Duodenal mucosa (tissue), 2 donors: ENCODE results near the gene RBBP5.

ENCODE experiments used
- H3K27ac ChIP-seq: one replicate; pipeline ENCODE4 v1.7.0; 2013; ENCODE audit warnings: low read depth, low read length
- H3K27me3 ChIP-seq, 2 donors: one replicate each; pipeline ENCODE4 v1.7.0; 2013; ENCODE audit warnings: low read length in 2 of 2, control low read depth in 1 of 2; ENCODE audit not compliant: insufficient read depth in 2 of 2, control insufficient read depth in 1 of 2
- H3K36me3 ChIP-seq, 2 donors: one replicate each; pipeline ENCODE4 v1.7.0; 2013; ENCODE audit warnings: low read length in 2 of 2, control low read depth in 1 of 2; ENCODE audit not compliant: insufficient read depth in 2 of 2, control insufficient read depth in 1 of 2
- H3K4me1 ChIP-seq, 2 donors: one replicate each; pipeline ENCODE4 v1.7.0; 2013; ENCODE audit warnings: low read length in 2 of 2, control low read depth in 1 of 2; ENCODE audit not compliant: insufficient read depth in 2 of 2, control insufficient read depth in 1 of 2
- H3K4me3 ChIP-seq, 2 donors: one replicate each; pipeline ENCODE4 v1.7.0; 2013; ENCODE audit warnings: low read length in 2 of 2, low read depth in 1 of 2
- H3K9ac ChIP-seq, 2 donors: one replicate each; pipeline ENCODE4 v1.7.0; 2013; ENCODE audit warnings: low read length in 2 of 2, low read depth in 1 of 2
- H3K9me3 ChIP-seq, 2 donors: one replicate each; pipeline ENCODE4 v1.7.0; 2013; ENCODE audit warnings: low read length in 2 of 2, control low read depth in 1 of 2; ENCODE audit not compliant: control insufficient read depth in 1 of 2

Gene RBBP5

DNA sequence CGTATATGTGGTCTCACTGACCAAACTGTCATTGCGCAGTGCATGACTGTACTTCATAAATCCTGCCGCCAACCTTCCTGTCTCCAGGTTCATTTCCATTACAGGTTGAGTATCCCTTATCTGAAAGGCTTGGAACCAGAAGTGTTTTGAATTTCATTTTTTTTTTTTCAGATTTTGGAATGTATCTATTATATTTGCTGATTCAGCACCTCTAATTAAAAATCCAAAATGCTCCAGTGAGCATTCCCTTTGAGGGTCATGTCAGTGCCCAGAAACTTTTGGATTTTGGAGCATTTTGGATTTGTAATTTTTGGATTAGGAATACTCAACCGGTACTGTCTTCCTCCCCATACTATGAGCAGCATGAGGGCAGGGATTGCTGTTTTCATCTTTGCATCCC, 30.7 kb upstream of the RBBP5 start:
- Histone ChIP-seq H3K9ac (no peak overlapping the region), H3K27me3 (no peaks in the 10 kb centered on the region), H3K4me1 (no peaks in the 10 kb centered on the region), H3K27ac (no peak overlapping the region), H3K9me3 (peaks cover 10 to 11% of the 10 kb centered on the region in 2 donors), H3K36me3 (peaks cover 27 to 54% of the 10 kb centered on the region in 2 donors), H3K4me3 (no peak overlapping the region)

- H3K36me3 ChIP-seq, result peaks cover 24 to 45% of the 10 kb centered on the region in 2 donors
- no peak overlapping the region for H3K9ac ChIP-seq
- no peaks in the 10 kb centered on the region for H3K4me1 ChIP-seq
- H3K27me3 ChIP-seq, result no peaks in the 10 kb centered on the region
- peaks cover 2% of the 10 kb centered on the region in 2 donors for H3K9me3 ChIP-seq
- no peak overlapping the region for H3K27ac ChIP-seq
- H3K4me3 ChIP-seq, result no peak overlapping the region
These were observed 29.1 kb upstream of the RBBP5 start for GRCh38 chr1:205150651-205151428.

DNA sequence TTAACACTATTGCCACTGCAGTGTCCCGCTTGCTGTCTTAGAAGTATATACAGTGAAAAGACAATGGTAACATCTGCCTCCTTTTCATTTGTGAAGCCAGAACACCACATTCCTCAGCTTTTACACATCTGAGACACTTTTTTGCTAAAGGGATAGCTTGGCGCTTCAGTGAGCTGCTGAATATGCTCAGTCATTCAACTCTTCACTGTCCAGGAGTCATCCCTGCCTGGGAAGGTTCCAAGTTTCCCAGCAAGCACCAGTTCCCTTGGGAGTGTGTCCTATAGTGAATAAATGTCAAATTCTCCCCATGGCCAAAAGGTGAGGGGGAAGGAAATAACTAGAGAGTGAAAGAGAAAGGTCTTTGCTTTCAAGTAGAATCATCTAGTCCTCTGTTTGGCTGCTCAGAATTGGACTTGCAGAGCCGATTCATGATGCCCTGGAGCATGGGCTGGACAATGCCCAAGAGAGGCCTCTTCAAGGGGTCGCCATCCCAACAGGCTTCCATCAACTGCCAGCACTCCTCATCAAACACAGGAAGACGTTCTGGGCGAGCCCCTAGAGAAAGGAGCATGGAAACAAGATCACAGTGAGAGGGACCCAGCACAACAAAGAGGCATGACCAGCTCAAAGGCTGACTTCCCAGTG, 25.5 kb upstream of the RBBP5 start:
- no peak overlapping the region for H3K4me3 ChIP-seq
- H3K36me3 ChIP-seq, result peaks cover 18 to 30% of the 10 kb centered on the region in 2 donors
- no peaks in the 10 kb centered on the region for H3K9me3 ChIP-seq
- no peak overlapping the region for H3K27ac ChIP-seq
- no peaks in the 10 kb centered on the region for H3K4me1 ChIP-seq
- no peaks in the 10 kb centered on the region for H3K27me3 ChIP-seq
- H3K9ac ChIP-seq, result no peak overlapping the region

GRCh38 chr1:205144751-205145150, 23.0 kb upstream of the RBBP5 start:
- no peaks in the 10 kb centered on the region for H3K9me3 ChIP-seq
- peaks cover 4 to 10% of the 10 kb centered on the region in 2 donors for H3K4me1 ChIP-seq
- no peak overlapping the region for H3K4me3 ChIP-seq
- no peaks in the 10 kb centered on the region for H3K27me3 ChIP-seq
- peaks cover 14 to 20% of the 10 kb centered on the region in 2 donors for H3K36me3 ChIP-seq
- no peak overlapping the region for H3K27ac ChIP-seq
- H3K9ac ChIP-seq, result no peak overlapping the region

- no peak overlapping the region for H3K27ac ChIP-seq
- H3K4me1 ChIP-seq, result peaks cover 4 to 10% of the 10 kb centered on the region in 2 donors
- H3K36me3 ChIP-seq, result peaks cover 14 to 17% of the 10 kb centered on the region in 2 donors
- no peaks in the 10 kb centered on the region for H3K27me3 ChIP-seq
- H3K4me3 ChIP-seq, result no peak overlapping the region
- no peak overlapping the region for H3K9ac ChIP-seq
- H3K9me3 ChIP-seq, result no peaks in the 10 kb centered on the region
These were observed 22.4 kb upstream of the RBBP5 start for GRCh38 chr1:205144046-205144720.

GRCh38 chr1:205142102-205142469, 20.3 kb upstream of the RBBP5 start:
- peak overlapping the region; percentile 49 to 59 for H3K4me3 ChIP-seq
- H3K9me3 ChIP-seq, result no peaks in the 10 kb centered on the region
- peaks cover 3 to 4% of the 10 kb centered on the region in 2 donors for H3K36me3 ChIP-seq
- H3K4me1 ChIP-seq, result peaks cover 4 to 10% of the 10 kb centered on the region in 2 donors
- H3K27ac ChIP-seq, result no peak overlapping the region
- no peak overlapping the region for H3K9ac ChIP-seq
- H3K27me3 ChIP-seq, result no peaks in the 10 kb centered on the region

- H3K27me3 ChIP-seq, result no peaks in the 10 kb centered on the region
- no peak overlapping the region for H3K27ac ChIP-seq
- no peaks in the 10 kb centered on the region for H3K9me3 ChIP-seq
- H3K4me1 ChIP-seq, result peaks cover 4 to 10% of the 10 kb centered on the region in 2 donors
- no peak overlapping the region for H3K9ac ChIP-seq
- H3K4me3 ChIP-seq, result peak overlapping the region; percentile 49 to 59
- no peaks in the 10 kb centered on the region for H3K36me3 ChIP-seq
These were observed 19.7 kb upstream of the RBBP5 start for GRCh38 chr1:205141236-205142101.

- Histone ChIP-seq H3K9me3 (no peaks in the 10 kb centered on the region), H3K27ac (no peak overlapping the region), H3K4me3 (no peak overlapping the region), H3K9ac (no peak overlapping the region), H3K4me1 (peaks cover 4 to 10% of the 10 kb centered on the region in 2 donors), H3K36me3 (no peaks in the 10 kb centered on the region), H3K27me3 (no peaks in the 10 kb centered on the region)
These were observed 18.3 kb upstream of the RBBP5 start for GRCh38 chr1:205140113-205140512.

DNA sequence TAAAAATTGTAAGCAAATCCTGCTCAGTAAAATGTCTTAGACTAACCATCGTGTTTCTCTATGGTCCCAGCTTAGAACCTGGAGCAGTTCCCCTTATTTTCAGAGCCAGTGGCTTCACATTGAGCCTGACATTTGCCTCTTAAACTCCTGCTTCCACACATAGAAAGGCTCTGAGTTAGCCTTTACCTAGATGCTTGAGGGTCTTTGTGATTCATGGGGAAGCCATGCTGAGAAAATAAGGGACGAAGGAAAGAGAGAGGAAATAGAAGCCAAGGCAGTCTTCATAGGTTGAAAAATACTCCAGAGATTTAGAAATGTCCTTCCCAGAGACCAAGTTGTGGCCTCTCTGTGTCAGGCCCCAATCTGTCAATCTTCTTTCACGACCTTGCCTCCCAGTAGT, 16.1 kb upstream of the RBBP5 start:
- H3K27me3 ChIP-seq, result no peaks in the 10 kb centered on the region
- peaks cover 4 to 10% of the 10 kb centered on the region in 2 donors for H3K4me1 ChIP-seq
- no peak overlapping the region for H3K4me3 ChIP-seq
- H3K9ac ChIP-seq, result no peak overlapping the region
- no peaks in the 10 kb centered on the region for H3K36me3 ChIP-seq
- no peaks in the 10 kb centered on the region for H3K9me3 ChIP-seq
- no peak overlapping the region for H3K27ac ChIP-seq
